BLaER1 treated with 17β-estradiol and CSF1 and Interleukin-3, amounts not matched to agents 10 nM and 100 nM (cell line): Measurements from ENCODE around the gene MME.

Experiments
- H3K27ac ChIP-seq, 11 experiments: shearing (Covaris generic); formaldehyde crosslinking; 2 replicates each; pipeline ENCODE4 v1.8.1; 2022
- H3K27me3 ChIP-seq, 11 experiments: shearing (Covaris generic); formaldehyde crosslinking; 2 replicates each; pipeline ENCODE4 v1.8.1; 2022
- H3K36me3 ChIP-seq, 11 experiments: shearing (Covaris generic); formaldehyde crosslinking; 2 replicates each; pipeline ENCODE4 v1.8.1; 2022
- H3K4me1 ChIP-seq, 10 experiments: shearing (Covaris generic); formaldehyde crosslinking; 2 replicates each; pipeline ENCODE4 v1.8.1; 2022
- H3K4me2 ChIP-seq, 11 experiments: shearing (Covaris generic); formaldehyde crosslinking; 2 replicates each; pipeline ENCODE4 v1.8.1; 2022
- H3K4me3 ChIP-seq, 10 experiments: shearing (Covaris generic); formaldehyde crosslinking; 2 replicates each; pipeline ENCODE4 v1.8.1; 2022
- H3K9ac ChIP-seq, 11 experiments: shearing (Covaris generic); formaldehyde crosslinking; 2 replicates each; pipeline ENCODE4 v1.8.1; 2022
- H3K9me3 ChIP-seq, 11 experiments: shearing (Covaris generic); formaldehyde crosslinking; replicated peaks in 1 of 11; 2 replicates each; pipeline ENCODE4 v1.8.1; 2022
- H4K20me1 ChIP-seq, 11 experiments: shearing (Covaris generic); formaldehyde crosslinking; 2 replicates each; pipeline ENCODE4 v1.8.1; 2022
- Cebpa-rat ChIP-seq, 11 experiments: shearing (Covaris generic); IDR thresholded peaks; 2 replicates each; pipeline ENCODE4 v1.8.1; 2022

MME gene

GRCh38 chr3:155185631-155186071, 105.5 kb downstream of the MME start:
- no peaks in the 10 kb centered on the region for H4K20me1 ChIP-seq
- TF ChIP-seq Cebpa-rat (IDR thresholded peaks at IDR 0.05), result no peak
- no peak overlapping the region for H3K4me3 ChIP-seq
- no peaks in the 10 kb centered on the region for H3K36me3 ChIP-seq
- no peak overlapping the region for H3K27ac ChIP-seq
- no peaks in the 10 kb centered on the region for H3K27me3 ChIP-seq
- peaks cover 6 to 16% (median 11%) of the 10 kb centered on the region in 10 experiments; a peak in 16 of 20 replicates for H3K4me1 ChIP-seq
- H3K9me3 ChIP-seq, result no peaks in the 10 kb centered on the region; a peak in 1 of 22 replicates
- H3K4me2 ChIP-seq, result no peak overlapping the region
- H3K9ac ChIP-seq, result no peak overlapping the region

- peaks cover 0 to 4% (median 0%) of the 10 kb centered on the region in 11 experiments; a peak in 1 of 22 replicates for H3K9me3 ChIP-seq
- no peak for TF ChIP-seq Cebpa-rat (IDR thresholded peaks at IDR 0.05)
- H3K4me1 ChIP-seq, result peaks cover 6 to 19% (median 11%) of the 10 kb centered on the region in 10 experiments; a peak in 16 of 20 replicates
- H3K27me3 ChIP-seq, result no peaks in the 10 kb centered on the region
- no peak overlapping the region for H3K27ac ChIP-seq
- no peak overlapping the region for H3K4me3 ChIP-seq
- H3K4me2 ChIP-seq, result no peak overlapping the region
- H4K20me1 ChIP-seq, result no peaks in the 10 kb centered on the region
- no peak overlapping the region for H3K9ac ChIP-seq
- H3K36me3 ChIP-seq, result no peaks in the 10 kb centered on the region
These were observed 107.9 kb downstream of the MME start for GRCh38 chr3:155188031-155188430.

- H3K36me3 ChIP-seq, result no peaks in the 10 kb centered on the region
- peaks cover 0 to 10% (median 4%) of the 10 kb centered on the region in 10 experiments; a peak in 14 of 20 replicates for H3K4me1 ChIP-seq
- H3K27me3 ChIP-seq, result no peaks in the 10 kb centered on the region
- TF ChIP-seq Cebpa-rat (IDR thresholded peaks at IDR 0.05), result no peak
- peaks cover 0 to 4% (median 0%) of the 10 kb centered on the region in 11 experiments; a peak in 1 of 22 replicates for H3K9me3 ChIP-seq
- H3K4me3 ChIP-seq, result no peak overlapping the region
- no peak overlapping the region for H3K27ac ChIP-seq
- no peak overlapping the region for H3K9ac ChIP-seq
- H3K4me2 ChIP-seq, result no peak overlapping the region
- no peaks in the 10 kb centered on the region for H4K20me1 ChIP-seq
These were observed 109.4 kb downstream of the MME start for GRCh38 chr3:155189478-155189877.

- Histone ChIP-seq H3K4me2 (no peak overlapping the region), H3K27ac (no peak overlapping the region), H3K4me3 (no peak overlapping the region), H3K36me3 (no peaks in the 10 kb centered on the region), H3K27me3 (no peaks in the 10 kb centered on the region), H4K20me1 (no peaks in the 10 kb centered on the region), H3K4me1 (peaks cover 0 to 6% (median 0%) of the 10 kb centered on the region in 10 experiments; a peak in 1 of 20 replicates), H3K9me3 (peaks cover 0 to 4% (median 0%) of the 10 kb centered on the region in 11 experiments; a peak in 1 of 22 replicates), H3K9ac (no peak overlapping the region)
- TF ChIP-seq Cebpa-rat (IDR thresholded peaks at IDR 0.05), result no peak
These were observed 110.6 kb downstream of the MME start for GRCh38 chr3:155190691-155191090.

DNA sequence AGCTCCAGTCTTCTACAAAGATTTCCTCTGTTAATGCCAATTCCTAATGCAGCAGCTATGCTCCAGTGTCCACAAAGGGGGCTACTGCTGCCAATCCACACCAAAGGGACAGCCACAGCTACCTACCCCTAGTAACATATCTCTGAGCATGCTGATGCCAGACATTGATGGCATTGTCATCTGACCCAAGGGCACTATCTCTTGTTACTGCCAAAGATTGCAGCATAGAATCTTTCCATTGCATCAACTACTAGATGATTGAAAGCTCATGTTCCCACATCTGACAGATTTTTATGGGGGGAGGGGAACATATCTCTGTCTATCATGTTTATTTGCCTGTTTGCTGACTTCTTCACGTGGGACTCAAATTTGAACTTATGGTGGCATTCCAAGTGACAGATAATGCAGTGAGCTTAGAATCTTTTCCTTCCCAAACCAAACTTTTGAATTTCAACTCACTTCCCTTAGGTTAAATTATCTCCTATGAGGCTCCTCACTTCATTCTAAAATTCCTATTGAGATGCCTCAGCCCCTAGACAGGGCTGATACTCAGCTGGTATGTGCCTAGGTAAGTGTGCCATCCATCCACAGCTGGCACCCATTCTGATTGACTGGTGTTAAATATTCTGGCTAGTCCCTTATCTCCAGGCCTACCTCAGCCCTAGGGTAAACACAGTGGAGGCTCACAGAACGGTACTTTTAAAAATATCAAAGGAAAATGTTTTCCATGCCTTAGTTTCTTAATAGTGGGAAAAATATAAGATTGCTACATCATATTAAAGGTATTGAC, 113.0 kb downstream of the MME start:
- Histone ChIP-seq H4K20me1 (no peaks in the 10 kb centered on the region), H3K9ac (no peak overlapping the region), H3K36me3 (no peaks in the 10 kb centered on the region), H3K4me3 (no peak overlapping the region), H3K9me3 (peaks cover 0 to 4% (median 0%) of the 10 kb centered on the region in 11 experiments; a peak in 1 of 22 replicates), H3K27me3 (no peaks in the 10 kb centered on the region), H3K4me1 (peaks cover 0 to 13% (median 0%) of the 10 kb centered on the region in 10 experiments; a peak in 6 of 20 replicates), H3K27ac (no peak overlapping the region), H3K4me2 (no peak overlapping the region)
- TF ChIP-seq Cebpa-rat (IDR thresholded peaks at IDR 0.05), result no peak

DNA sequence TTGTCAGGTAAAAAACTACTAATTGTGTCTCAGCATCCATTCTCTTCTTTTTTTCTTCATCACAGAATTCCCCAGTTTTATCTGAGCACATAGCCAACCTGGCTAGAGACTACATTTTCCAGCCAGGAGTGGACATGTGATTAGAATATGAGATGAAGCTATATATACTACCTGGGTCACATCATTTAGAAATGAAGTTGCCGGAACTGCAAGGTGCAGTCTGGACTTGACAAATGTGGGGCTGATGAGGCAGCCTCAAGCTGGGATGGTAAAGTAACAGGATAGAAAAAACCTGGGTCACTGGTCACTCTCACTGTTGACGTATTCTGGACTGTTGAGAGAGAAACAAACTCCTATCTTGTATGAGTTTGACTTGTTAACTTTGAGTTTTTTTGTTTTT, 113.7 kb downstream of the MME start:
- Histone ChIP-seq H3K4me1 (peaks cover 0 to 13% (median 0%) of the 10 kb centered on the region in 10 experiments; a peak in 6 of 20 replicates), H4K20me1 (no peaks in the 10 kb centered on the region), H3K4me2 (no peak overlapping the region), H3K4me3 (no peak overlapping the region), H3K9ac (no peak overlapping the region), H3K27ac (no peak overlapping the region), H3K36me3 (no peaks in the 10 kb centered on the region), H3K9me3 (peaks cover 0 to 4% (median 0%) of the 10 kb centered on the region in 11 experiments; a peak in 1 of 22 replicates), H3K27me3 (no peaks in the 10 kb centered on the region)
- TF ChIP-seq Cebpa-rat (IDR thresholded peaks at IDR 0.05), result no peak

- H3K27me3 ChIP-seq, result no peaks in the 10 kb centered on the region
These were observed 115.1 kb downstream of the MME start for GRCh38 chr3:155194973-155195957.

GRCh38 chr3:155196131-155197021, 116.3 kb downstream of the MME start:
- no peaks in the 10 kb centered on the region for H3K36me3 ChIP-seq
- peaks cover 0 to 1% (median 0%) of the 10 kb centered on the region in 11 experiments; a peak in 1 of 22 replicates for H3K9me3 ChIP-seq
- H3K4me3 ChIP-seq, result no peak overlapping the region
- peak overlapping the region in 1 of 11 experiments; percentile 17; a peak in 2 of 22 replicates for H3K4me2 ChIP-seq
- no peak overlapping the region for H3K9ac ChIP-seq
- peaks cover 0 to 12% (median 3%) of the 10 kb centered on the region in 10 experiments; a peak in 9 of 20 replicates for H3K4me1 ChIP-seq
- no peaks in the 10 kb centered on the region for H4K20me1 ChIP-seq
- no peak for TF ChIP-seq Cebpa-rat (IDR thresholded peaks at IDR 0.05)
- H3K27ac ChIP-seq, result no peak overlapping the region
- H3K27me3 ChIP-seq, result no peaks in the 10 kb centered on the region

More at GRCh38 chr3:155194973-155195957, 115.1 kb downstream of the MME start:
- Histone ChIP-seq H3K9me3 (peaks cover 0 to 4% (median 0%) of the 10 kb centered on the region in 11 experiments; a peak in 1 of 22 replicates), H3K4me3 (no peak overlapping the region), H3K27ac (no peak overlapping the region), H4K20me1 (no peaks in the 10 kb centered on the region), H3K36me3 (no peaks in the 10 kb centered on the region), H3K4me1 (peaks cover 0 to 13% (median 0%) of the 10 kb centered on the region in 10 experiments; a peak in 6 of 20 replicates), H3K4me2 (no peak overlapping the region), H3K9ac (no peak overlapping the region)
- no peak for TF ChIP-seq Cebpa-rat (IDR thresholded peaks at IDR 0.05)
